Activated T-cell treated with anti-CD3 and anti-CD28 coated beads, Interleukin-2, amount 50 U/mL, for 72 hours (primary cell): ENCODE results near the gene MDGA2. TPM values are rescaled to one million over a fixed set of nuclear protein-coding genes. Genes with fewer than 3 reads are reported as not detected.

Experiments
- ATAC-seq, 2 donors: fragments of 150-1000 bp; cut with Tn5 transposase; replicated peaks in 1 of 2; 2 replicates each; pipeline ENCODE4 v1.10.0; 2021; ENCODE audit warnings: moderate library complexity in 2 of 2, mild to moderate bottlenecking in 1 of 2
- DNase-seq, 2 donors: peaks; one replicate each; pipeline ENCODE4 v3.0.0; 2021 to 2022; ENCODE audit warnings: mixed read lengths in 1 of 2
- H3K27ac Mint-ChIP-seq: one replicate; pipeline ENCODE4 v1.8.0; 2022; ENCODE audit warnings: mild to moderate bottlenecking, moderate library complexity, mixed read lengths
- H3K27me3 Mint-ChIP-seq: one replicate; pipeline ENCODE4 v1.8.0; 2022; ENCODE audit warnings: low read depth, mixed read lengths
- H3K36me3 Mint-ChIP-seq, 2 donors: one replicate each; pipeline ENCODE4 v1.8.0; 2022; ENCODE audit warnings: mixed read lengths in 2 of 2, mild to moderate bottlenecking in 1 of 2; ENCODE audit not compliant: insufficient read depth in 2 of 2
- H3K4me1 Mint-ChIP-seq: one replicate; pipeline ENCODE4 v1.8.0; 2022; ENCODE audit warnings: low read depth, mixed read lengths
- H3K4me3 Mint-ChIP-seq, 2 donors: one replicate each; pipeline ENCODE4 v1.8.0; 2022; ENCODE audit warnings: mild to moderate bottlenecking in 2 of 2, mixed read lengths in 2 of 2, moderate library complexity in 2 of 2
- H3K9me3 Mint-ChIP-seq, 2 donors: one replicate each; pipeline ENCODE4 v1.8.0; 2022; ENCODE audit warnings: mixed read lengths in 2 of 2
- total RNA-seq, 2 donors: library from RNA; stranded (reverse); gene quantifications; one replicate each; pipeline ENCODE4 v1.2.3, GENCODE V29; 2022

MDGA2 gene
- total RNA-seq, 2 donors from 2014 or later = not detected

DNA sequence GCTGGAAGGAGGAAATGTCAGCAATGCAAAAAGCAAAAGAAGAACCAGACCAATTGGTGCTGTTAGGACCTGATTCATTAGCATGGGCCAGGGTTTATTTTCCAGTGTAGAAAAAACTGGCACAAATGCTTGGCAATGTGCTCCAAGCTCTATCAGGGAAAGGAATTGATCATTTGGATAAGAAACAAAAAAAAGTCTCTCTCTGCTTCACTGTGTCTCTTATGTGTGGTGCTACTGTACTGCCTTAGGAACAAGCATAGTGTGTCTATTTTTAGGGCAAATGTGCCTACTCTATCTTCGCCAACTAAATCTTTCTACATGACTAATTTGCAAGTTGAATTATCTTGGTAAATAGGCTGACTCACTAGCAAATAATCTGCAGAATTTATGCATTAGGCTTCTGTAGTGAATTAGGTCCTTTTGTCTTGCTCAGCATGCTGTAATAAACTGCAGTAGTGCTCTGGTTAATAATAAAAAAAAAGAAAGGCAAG lies 236.7 kb downstream of the MDGA2 start:
- Mint-ChIP-seq H3K27me3 (no peaks in the 10 kb centered on the region), H3K4me3 (no peak overlapping the region), H3K9me3 (peaks cover 8 to 9% of the 10 kb centered on the region in 2 donors), H3K36me3 (peaks cover 0 to 2% of the 10 kb centered on the region in 2 donors), H3K4me1 (no peaks in the 10 kb centered on the region), H3K27ac (no peak overlapping the region)
- DNase-seq = no peak
- no peak for ATAC-seq

DNA sequence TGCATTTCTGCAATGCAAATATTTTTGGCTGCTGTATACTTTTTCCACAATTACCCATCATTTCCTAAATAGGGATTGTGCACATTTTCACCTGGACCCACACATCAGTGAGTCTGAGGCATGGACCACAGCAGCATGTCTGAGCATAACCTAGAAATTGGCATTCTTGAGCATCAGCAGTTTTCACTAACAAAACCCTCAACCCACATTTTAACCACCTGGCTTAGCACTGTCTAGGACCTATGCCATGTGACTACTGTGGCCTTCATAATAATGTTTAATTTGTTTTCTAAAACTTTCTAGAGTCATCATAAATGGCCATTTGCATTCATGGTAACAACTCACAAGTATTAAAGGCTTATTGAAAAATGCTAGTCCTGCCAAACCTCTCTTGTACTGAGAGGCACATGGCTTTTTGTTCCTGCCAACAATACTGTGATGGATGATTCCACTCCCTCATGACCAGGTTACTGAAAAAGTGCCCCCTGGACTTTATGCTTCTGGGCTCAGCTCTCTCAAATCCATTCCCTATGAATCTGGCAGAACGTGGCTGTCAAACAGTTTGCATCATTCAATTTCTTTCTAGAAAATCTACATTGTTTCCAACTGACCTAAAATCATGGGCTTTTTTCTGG lies 240.0 kb downstream of the MDGA2 start:
- Mint-ChIP-seq H3K27ac (no peak overlapping the region), H3K27me3 (no peaks in the 10 kb centered on the region), H3K9me3 (peaks cover 2 to 3% of the 10 kb centered on the region in 2 donors), H3K36me3 (no peaks in the 10 kb centered on the region), H3K4me1 (no peaks in the 10 kb centered on the region), H3K4me3 (no peak overlapping the region)
- DNase-seq (no peak), ATAC-seq (no peak)

DNA sequence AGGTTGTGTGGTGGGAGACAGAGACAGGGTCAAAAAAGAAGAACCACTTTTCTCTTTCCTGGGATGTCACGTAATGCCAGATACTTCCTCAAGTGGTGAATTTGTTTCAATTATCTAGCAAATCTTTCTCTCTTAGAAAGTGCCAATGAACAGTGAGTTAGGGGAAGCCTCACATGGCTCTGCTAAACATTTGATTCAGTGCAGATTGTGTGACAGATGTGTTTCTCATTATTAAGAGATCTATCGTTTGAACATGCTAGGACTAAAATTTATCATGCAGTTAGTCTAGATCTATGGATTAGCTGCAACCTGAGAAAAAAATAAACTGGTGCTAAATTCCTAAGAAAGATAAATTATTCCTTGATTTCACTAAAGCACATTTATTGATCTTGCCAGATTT lies 247.8 kb downstream of the MDGA2 start:
- no peaks in the 10 kb centered on the region for H3K36me3 Mint-ChIP-seq
- peaks cover 3 to 5% of the 10 kb centered on the region in 2 donors for H3K9me3 Mint-ChIP-seq
- no peak for DNase-seq
- H3K4me3 Mint-ChIP-seq = no peak overlapping the region
- ATAC-seq = no peak
- H3K27ac Mint-ChIP-seq = no peak overlapping the region
- no peaks in the 10 kb centered on the region for H3K27me3 Mint-ChIP-seq
- H3K4me1 Mint-ChIP-seq = no peaks in the 10 kb centered on the region

DNA sequence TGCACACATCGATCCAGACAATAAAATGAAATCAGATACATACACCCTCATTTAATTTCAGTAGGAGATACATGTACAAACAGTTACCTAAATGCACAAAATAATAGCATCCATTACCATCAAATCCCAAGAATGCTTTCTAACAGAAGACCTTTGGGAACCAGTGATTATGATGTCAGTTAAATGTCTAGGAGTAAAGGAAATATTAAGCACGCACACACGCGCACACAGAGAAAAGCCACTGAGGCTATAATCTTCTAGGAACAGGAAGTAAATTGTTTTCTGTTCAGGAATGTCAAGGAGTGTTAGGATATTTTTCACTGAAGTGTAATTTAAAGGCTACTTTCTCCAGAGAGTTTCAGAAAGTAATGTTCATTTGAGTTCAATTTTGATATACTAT lies 250.1 kb downstream of the MDGA2 start:
- Mint-ChIP-seq H3K4me1 (no peaks in the 10 kb centered on the region), H3K27me3 (no peaks in the 10 kb centered on the region), H3K9me3 (peaks cover 3 to 5% of the 10 kb centered on the region in 2 donors), H3K27ac (no peak overlapping the region), H3K36me3 (no peaks in the 10 kb centered on the region), H3K4me3 (no peak overlapping the region)
- ATAC-seq (no peak), DNase-seq (no peak)

DNA sequence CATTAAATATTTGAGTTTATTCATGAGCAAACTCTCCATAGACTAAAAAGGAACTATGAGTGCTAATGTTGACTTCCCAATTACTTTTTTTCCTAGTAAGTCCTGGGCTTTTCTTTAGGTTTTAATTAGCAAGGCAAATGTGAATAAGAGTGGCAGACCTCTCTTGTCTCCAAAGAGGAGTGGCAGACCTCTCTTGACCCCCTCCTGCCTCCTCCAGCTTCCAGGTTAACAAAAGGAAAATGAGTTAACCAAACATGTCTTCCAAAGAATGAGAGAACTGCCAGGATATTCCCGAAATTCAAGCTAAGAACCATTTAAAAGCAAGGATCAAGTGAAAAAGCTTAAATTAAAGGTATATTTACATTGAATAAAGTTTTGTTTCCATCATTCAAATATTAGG lies 253.2 kb downstream of the MDGA2 start:
- no peaks in the 10 kb centered on the region for H3K36me3 Mint-ChIP-seq
- no peak for ATAC-seq
- H3K27me3 Mint-ChIP-seq = no peaks in the 10 kb centered on the region
- no peaks in the 10 kb centered on the region for H3K4me1 Mint-ChIP-seq
- H3K9me3 Mint-ChIP-seq = peaks cover under 1 to 3% of the 10 kb centered on the region in 2 donors
- no peak for DNase-seq
- H3K4me3 Mint-ChIP-seq = no peak overlapping the region
- no peak overlapping the region for H3K27ac Mint-ChIP-seq

DNA sequence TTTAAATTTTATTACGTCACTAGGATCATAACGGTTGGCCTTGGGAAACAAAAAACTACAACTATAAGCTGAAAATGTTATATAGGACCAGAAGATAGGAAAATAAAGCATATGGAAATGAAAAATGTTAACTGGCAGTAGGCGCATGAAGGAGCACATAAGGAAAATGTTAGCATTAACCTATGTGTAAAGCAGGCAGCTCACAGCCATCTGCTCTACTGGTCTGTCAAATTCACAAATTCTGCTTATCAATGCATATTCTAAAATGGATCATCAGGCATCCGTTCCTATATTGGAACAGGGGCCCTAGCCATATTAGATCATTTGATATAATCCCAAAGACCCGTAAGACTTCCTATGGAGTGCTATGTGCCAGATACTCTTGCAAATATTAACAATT lies 263.9 kb downstream of the MDGA2 start:
- H3K27ac Mint-ChIP-seq = no peak overlapping the region
- no peak for DNase-seq
- H3K9me3 Mint-ChIP-seq = peaks cover 3 to 7% of the 10 kb centered on the region in 2 donors
- no peaks in the 10 kb centered on the region for H3K36me3 Mint-ChIP-seq
- ATAC-seq = no peak
- H3K4me1 Mint-ChIP-seq = no peaks in the 10 kb centered on the region
- no peaks in the 10 kb centered on the region for H3K27me3 Mint-ChIP-seq
- H3K4me3 Mint-ChIP-seq = no peak overlapping the region

DNA sequence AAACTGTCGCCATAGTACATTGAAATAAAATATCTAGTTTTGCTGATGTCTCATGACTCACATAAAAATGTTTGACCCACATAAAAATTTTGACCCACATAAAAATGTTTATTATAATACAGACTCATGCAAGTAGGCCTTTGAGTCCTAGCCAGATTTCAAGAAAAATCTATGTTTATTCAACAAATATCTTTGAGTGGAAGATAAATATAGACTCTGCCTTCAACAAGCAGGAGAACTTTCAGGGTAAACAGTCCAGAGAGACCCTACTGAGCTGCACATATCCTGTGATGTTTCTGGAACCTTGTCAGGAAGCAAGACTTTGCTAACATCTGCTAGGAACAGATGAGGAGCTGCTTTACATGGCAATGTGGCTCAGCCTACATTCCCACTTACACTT lies 283.1 kb downstream of the MDGA2 start:
- Mint-ChIP-seq H3K4me3 (no peak overlapping the region), H3K27ac (no peak overlapping the region), H3K9me3 (peaks cover 0 to 8% of the 10 kb centered on the region in 2 donors), H3K36me3 (no peaks in the 10 kb centered on the region), H3K27me3 (no peaks in the 10 kb centered on the region), H3K4me1 (no peaks in the 10 kb centered on the region)
- ATAC-seq (no peak), DNase-seq (no peak)

DNA sequence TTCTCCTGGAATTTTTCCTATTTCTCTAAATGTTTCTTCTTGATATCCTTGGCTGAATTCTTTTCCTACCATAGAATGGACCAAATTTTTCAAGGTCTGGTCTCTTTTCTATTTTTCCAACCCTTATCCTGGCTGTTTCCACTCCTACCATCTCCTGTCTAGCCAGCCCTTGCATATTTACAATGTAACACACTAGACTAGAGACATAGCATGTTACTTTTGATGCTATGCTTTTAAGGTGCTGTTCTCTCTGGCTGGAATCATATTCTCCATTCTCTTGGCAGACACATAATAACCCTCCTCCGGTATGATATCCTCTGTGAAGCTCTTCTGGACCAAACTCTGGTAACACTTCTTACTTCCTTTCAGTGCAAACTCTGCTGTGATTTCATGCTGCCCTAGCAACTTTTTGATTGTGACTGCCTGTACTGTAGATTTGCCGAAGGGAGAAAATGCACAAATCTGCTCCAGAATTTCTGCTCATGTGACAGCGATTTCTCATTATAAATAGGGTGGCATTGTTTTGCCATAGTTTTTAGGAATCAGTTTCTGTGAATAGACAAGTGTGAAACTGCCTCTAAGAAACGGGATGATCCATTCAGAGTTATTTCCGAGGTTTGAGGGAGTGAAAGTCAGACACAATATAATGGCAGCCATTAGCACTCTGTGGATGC lies 284.4 kb downstream of the MDGA2 start:
- Mint-ChIP-seq H3K36me3 (no peaks in the 10 kb centered on the region), H3K4me3 (no peak overlapping the region), H3K27ac (no peak overlapping the region), H3K4me1 (no peaks in the 10 kb centered on the region), H3K9me3 (peaks cover 0 to 6% of the 10 kb centered on the region in 2 donors), H3K27me3 (no peaks in the 10 kb centered on the region)
- DNase-seq (no peak), ATAC-seq (no peak)

DNA sequence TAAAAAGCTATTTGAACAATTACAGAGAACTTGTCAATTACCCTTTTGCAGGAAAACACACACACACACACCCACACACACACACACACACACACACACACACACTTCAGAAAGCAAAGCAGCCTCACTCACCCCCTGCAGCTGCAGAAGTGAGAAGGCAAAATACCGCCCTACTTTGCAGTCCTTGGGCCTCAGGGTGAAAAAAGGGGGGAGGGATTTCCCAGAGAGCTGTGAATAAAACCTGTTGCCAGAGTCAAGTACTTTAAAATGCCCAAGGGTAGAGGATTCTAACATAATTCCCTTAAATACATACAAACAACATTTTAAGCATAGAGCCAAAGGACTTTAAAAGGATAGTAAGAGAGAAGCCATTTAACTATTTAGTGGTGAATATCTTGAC lies 285.9 kb downstream of the MDGA2 start:
- DNase-seq (no peak), ATAC-seq (no peak)
- Mint-ChIP-seq H3K4me1 (no peaks in the 10 kb centered on the region), H3K36me3 (no peaks in the 10 kb centered on the region), H3K27me3 (no peaks in the 10 kb centered on the region), H3K27ac (no peak overlapping the region), H3K9me3 (peaks cover 0 to 6% of the 10 kb centered on the region in 2 donors), H3K4me3 (no peak overlapping the region)

DNA sequence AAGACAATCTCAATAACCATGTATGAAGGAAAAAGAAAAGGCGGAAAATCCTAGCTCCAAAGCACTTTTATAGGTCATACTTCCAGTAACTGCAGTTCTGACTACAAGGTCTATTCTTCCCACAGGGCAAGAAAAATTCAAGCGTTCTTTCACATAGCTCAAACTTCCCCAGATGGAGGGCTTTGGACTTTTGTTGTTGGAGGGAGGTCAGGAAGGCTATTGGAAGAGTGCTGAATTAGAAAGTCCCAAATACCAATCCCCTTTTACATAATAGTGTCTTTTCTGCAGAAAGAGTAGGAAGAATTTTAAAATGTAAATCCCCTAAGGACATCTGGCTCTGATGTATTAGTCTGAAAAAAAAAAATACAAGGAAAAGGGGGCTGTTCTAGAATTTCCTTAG lies 309.4 kb downstream of the MDGA2 start:
- Mint-ChIP-seq H3K9me3 (peaks cover 2 to 5% of the 10 kb centered on the region in 2 donors), H3K27me3 (no peaks in the 10 kb centered on the region), H3K4me1 (no peaks in the 10 kb centered on the region), H3K4me3 (no peak overlapping the region), H3K36me3 (no peaks in the 10 kb centered on the region), H3K27ac (no peak overlapping the region)
- no peak for ATAC-seq
- DNase-seq = no peak

DNA sequence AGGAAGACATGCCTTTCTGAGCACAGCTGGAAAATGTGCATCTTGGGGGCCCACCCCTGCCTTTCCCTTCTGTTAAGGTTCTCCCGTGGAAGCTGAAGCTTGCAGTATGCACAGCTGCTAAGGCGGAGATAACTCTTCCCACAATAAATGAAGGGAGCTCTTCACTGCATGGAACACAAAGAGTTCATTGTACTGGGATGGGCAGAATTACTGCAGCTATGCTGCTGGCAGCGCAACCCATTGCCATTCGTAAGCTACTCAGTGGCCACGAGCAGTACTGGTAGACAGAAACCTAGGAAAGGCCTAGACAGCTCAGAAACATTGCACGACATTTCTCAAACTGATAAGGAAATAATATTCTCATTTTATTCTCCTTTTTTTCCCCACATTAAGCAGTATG lies 310.2 kb downstream of the MDGA2 start:
- H3K27ac Mint-ChIP-seq = no peak overlapping the region
- no peak overlapping the region for H3K4me3 Mint-ChIP-seq
- no peaks in the 10 kb centered on the region for H3K4me1 Mint-ChIP-seq
- ATAC-seq = no peak
- no peak for DNase-seq
- peaks cover 4 to 5% of the 10 kb centered on the region in 2 donors for H3K9me3 Mint-ChIP-seq
- H3K27me3 Mint-ChIP-seq = no peaks in the 10 kb centered on the region
- no peaks in the 10 kb centered on the region for H3K36me3 Mint-ChIP-seq

DNA sequence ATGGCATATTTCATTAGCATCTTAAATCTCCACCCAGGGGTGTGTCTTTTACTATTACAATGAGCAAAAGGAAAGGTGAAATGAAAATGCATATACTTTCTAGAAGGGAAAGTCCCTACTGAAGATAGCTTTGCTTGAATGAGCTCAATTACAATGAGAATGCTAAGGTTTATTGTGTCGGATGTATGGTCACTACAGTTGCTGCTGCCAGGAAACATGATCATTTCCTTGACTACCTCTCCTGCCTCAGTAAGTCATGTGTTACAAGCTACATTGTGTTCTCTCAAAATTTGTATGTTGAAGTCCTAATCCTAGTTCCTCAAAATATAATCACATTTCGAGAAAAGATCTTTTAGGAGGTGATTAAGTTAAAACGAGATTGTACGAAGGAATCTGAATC lies 322.2 kb downstream of the MDGA2 start:
- no peak overlapping the region for H3K4me3 Mint-ChIP-seq
- no peaks in the 10 kb centered on the region for H3K27me3 Mint-ChIP-seq
- no peak for ATAC-seq
- DNase-seq = no peak
- H3K9me3 Mint-ChIP-seq = peaks cover 6% of the 10 kb centered on the region in 2 donors
- no peaks in the 10 kb centered on the region for H3K4me1 Mint-ChIP-seq
- H3K36me3 Mint-ChIP-seq = no peaks in the 10 kb centered on the region
- no peak overlapping the region for H3K27ac Mint-ChIP-seq

DNA sequence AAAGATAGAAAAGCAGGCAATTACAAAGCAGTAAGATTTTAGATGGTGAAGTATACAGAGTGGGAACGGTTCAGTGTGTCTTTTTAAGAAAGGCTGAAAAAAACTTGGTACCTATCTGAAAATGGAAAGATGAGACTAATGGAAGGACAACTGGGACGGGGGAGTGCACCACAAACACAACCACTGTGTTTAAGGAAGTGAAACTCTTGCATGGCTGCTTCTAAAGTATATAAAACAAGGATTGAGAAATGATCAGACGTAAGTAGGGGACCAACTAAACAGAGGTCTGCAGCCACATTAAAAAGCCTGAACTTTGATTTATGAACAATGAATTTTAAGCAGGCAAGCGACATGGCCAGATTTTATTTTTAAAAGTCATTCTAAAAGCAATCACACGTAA lies 328.6 kb downstream of the MDGA2 start:
- DNase-seq = no peak
- Mint-ChIP-seq H3K27ac (no peak overlapping the region), H3K36me3 (no peaks in the 10 kb centered on the region), H3K9me3 (peaks cover 0 to 1% of the 10 kb centered on the region in 2 donors), H3K4me3 (no peak overlapping the region), H3K27me3 (no peaks in the 10 kb centered on the region), H3K4me1 (no peaks in the 10 kb centered on the region)
- ATAC-seq = no peak

DNA sequence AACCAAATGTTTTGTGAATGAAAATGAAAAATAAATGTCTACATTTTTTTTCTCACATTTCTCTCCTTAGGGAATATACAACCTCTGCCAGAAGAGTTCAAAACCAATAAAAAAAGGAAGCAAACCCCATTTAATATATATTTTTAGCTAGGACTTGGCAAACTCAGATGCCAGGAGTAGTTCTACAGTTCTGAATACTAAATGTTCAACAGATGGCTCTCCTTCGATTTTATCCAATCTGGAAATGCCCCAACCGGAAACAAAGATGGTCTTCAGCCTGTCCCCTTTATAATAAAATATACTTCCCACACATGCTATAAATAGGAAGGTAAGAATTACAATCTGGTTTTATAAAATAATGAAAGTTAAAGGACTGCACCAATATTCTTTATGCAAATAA lies 330.4 kb downstream of the MDGA2 start:
- ATAC-seq (no peak), DNase-seq (no peak)
- no peak overlapping the region for H3K4me3 Mint-ChIP-seq
- H3K36me3 Mint-ChIP-seq = no peaks in the 10 kb centered on the region
- peaks cover 0 to 1% of the 10 kb centered on the region in 2 donors for H3K9me3 Mint-ChIP-seq
- H3K27ac Mint-ChIP-seq = no peak overlapping the region
- H3K27me3 Mint-ChIP-seq = no peaks in the 10 kb centered on the region
- H3K4me1 Mint-ChIP-seq = no peaks in the 10 kb centered on the region
